Epithelial cell of proximal tubule (primary cell): Measurements from ENCODE around the gene GANAB. TPM values are rescaled to one million over a fixed set of nuclear protein-coding genes. Genes with fewer than 3 reads are reported as not detected.

Experiments
- DNase-seq: peaks from one replicate; pipeline ENCODE4 v3.0.0-alpha.2; 2011; ENCODE audit warnings: low read depth
- H3K4me3 ChIP-seq: 2 replicates; pipeline ENCODE4 v1.5.1; 2011; ENCODE audit warnings: low read depth, mild to moderate bottlenecking, low read length
- total RNA-seq: library from RNA; depleted of rRNA; stranded (reverse); fragments of >200 nt; gene quantifications from 2 replicates; pipeline ENCODE4 v1.2.3, GENCODE V29; 2015
- TF ChIP-seq, protein P1 (sequence below): conservative IDR thresholded peaks from 2 replicates; pipeline ENCODE4 v1.5.1; 2012; ENCODE audit warnings: low read depth, mild to moderate bottlenecking, low read length

Gene GANAB
- total RNA-seq, 1 donor from 2014 or later = 281 TPM

- DNase-seq = no peak
- TF ChIP-seq, protein P1, sequence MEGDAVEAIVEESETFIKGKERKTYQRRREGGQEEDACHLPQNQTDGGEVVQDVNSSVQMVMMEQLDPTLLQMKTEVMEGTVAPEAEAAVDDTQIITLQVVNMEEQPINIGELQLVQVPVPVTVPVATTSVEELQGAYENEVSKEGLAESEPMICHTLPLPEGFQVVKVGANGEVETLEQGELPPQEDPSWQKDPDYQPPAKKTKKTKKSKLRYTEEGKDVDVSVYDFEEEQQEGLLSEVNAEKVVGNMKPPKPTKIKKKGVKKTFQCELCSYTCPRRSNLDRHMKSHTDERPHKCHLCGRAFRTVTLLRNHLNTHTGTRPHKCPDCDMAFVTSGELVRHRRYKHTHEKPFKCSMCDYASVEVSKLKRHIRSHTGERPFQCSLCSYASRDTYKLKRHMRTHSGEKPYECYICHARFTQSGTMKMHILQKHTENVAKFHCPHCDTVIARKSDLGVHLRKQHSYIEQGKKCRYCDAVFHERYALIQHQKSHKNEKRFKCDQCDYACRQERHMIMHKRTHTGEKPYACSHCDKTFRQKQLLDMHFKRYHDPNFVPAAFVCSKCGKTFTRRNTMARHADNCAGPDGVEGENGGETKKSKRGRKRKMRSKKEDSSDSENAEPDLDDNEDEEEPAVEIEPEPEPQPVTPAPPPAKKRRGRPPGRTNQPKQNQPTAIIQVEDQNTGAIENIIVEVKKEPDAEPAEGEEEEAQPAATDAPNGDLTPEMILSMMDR = no peak
- peak overlapping the region; percentile 84 for H3K4me3 ChIP-seq
Measured at GRCh38 chr11:62599069-62599696, 47.2 kb downstream of the GANAB start.

DNA sequence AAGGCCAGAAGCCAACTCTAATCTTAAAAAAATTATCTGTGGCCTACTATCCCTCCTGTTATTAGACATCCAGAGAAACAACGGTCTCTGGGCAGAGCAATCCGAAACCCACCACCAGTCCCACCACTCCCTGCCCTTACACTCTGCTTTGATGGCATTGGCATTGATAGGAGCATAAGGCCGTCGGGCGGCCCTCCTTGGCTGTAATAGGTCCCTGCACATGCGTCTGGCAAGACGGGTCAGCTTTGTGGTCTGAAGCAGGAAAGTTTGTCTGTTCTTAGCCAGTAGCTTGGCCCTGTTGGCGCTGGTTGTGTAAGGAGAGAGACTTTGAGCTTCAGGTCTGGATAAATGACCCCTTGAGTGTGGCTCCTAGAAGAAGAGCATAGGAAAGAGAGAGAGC, 51.3 kb downstream of the GANAB start:
- H3K4me3 ChIP-seq = no peak overlapping the region
- TF ChIP-seq, protein P1 = no peak
- DNase-seq = no peak

- DNase-seq = no peak
- no peak overlapping the region for H3K4me3 ChIP-seq
- TF ChIP-seq, protein P1 = peak; percentile 73
Measured at GRCh38 chr11:62593434-62594044, 52.9 kb downstream of the GANAB start.

- DNase-seq = no peak
- TF ChIP-seq, protein P1 = no peak
- no peak overlapping the region for H3K4me3 ChIP-seq
Measured at GRCh38 chr11:62592989-62593421, 53.4 kb downstream of the GANAB start.

- no peak for DNase-seq
- peak overlapping the region; percentile 85 for H3K4me3 ChIP-seq
- TF ChIP-seq, protein P1 = no peak
Measured at GRCh38 chr11:62592146-62592815, 54.1 kb downstream of the GANAB start.

- TF ChIP-seq, protein P1 = peak; percentile 6
- DNase-seq = peak; percentile 95
- H3K4me3 ChIP-seq = peak within 1 kb of the TSS; percentile 85
Measured at GRCh38 chr11:62591448-62592145, 54.8 kb downstream of the GANAB start, which contains the start of gene TUT1. Gene TUT1 (minus strand): TSS chr11:62591523. CDS start chr11:62591485, 38 bp downstream.
